GM12891 (cell line): ENCODE data around the gene ADGRB3.
"Not testable (repeated sequence)": the region's sequence is repeated elsewhere in the genome, so short reads cannot be mapped to it uniquely, and the experiment has no call there.

ENCODE experiments used
- DNase-seq: peaks from one replicate; pipeline ENCODE4 v3.0.0; 2011; ENCODE audit warnings: low spot score; ENCODE audit not compliant: insufficient read length
- FAIRE-seq: peaks from 2 replicates; lab custom pipeline; 2011; peaks lifted over from hg19 to GRCh38; lab: Jason Lieb, UNC
- PAX5 ChIP-seq: IDR thresholded peaks from 2 replicates; pipeline ENCODE4 v1.6.1; 2011; ENCODE audit warnings: low read length, moderate library complexity, mild to moderate bottlenecking; ENCODE audit not compliant: insufficient read depth, severe bottlenecking
- POLR2A ChIP-seq: IDR thresholded peaks from 2 replicates; pipeline ENCODE4 v1.6.1; 2011; ENCODE audit warnings: low read depth, low read length, control low read depth
- POLR2AphosphoS5 ChIP-seq: IDR thresholded peaks from 2 replicates; pipeline ENCODE4 v1.6.1; 2011; ENCODE audit warnings: low read depth, low read length, control low read depth
- POU2F2 ChIP-seq: IDR thresholded peaks from 2 replicates; pipeline ENCODE4 v1.6.1; 2011; ENCODE audit warnings: low read depth, mild to moderate bottlenecking, control low read depth, low read length, moderate library complexity
- SPI1 ChIP-seq: IDR thresholded peaks from 2 replicates; pipeline ENCODE4 v1.6.1; 2011; ENCODE audit warnings: low read depth, low read length, control low read depth
- TAF1 ChIP-seq: IDR thresholded peaks from 2 replicates; pipeline ENCODE4 v1.6.1; 2011; ENCODE audit warnings: low read depth, low read length, control low read depth

Gene ADGRB3

DNA sequence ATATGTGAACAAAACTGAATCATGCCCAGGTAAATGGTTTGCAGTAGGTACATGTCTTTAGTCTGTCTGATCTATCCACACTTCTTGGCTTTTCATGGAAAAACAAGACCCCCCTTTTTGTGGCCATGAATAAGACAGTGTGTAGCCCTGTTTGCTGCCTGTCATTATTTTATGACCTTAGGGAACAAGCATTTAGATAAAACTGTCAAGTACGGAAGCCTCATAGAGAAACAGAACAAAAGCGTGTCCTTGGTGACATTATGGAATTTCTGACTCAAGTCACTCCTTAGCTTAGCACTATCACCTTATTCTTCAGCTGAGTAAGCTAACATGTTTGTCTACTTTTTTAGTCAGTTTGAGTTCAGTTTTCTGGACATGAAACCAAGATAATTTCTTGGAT is 476.2 kb downstream of the ADGRB3 start:
- no peak for TF ChIP-seq PAX5
- TF ChIP-seq SPI1 = no peak
- TF ChIP-seq POLR2A = no peak
- TF ChIP-seq POU2F2 = no peak
- no peak for TF ChIP-seq POLR2AphosphoS5
- TF ChIP-seq TAF1 = no peak
- no peak for DNase-seq
- no peak for FAIRE-seq

DNA sequence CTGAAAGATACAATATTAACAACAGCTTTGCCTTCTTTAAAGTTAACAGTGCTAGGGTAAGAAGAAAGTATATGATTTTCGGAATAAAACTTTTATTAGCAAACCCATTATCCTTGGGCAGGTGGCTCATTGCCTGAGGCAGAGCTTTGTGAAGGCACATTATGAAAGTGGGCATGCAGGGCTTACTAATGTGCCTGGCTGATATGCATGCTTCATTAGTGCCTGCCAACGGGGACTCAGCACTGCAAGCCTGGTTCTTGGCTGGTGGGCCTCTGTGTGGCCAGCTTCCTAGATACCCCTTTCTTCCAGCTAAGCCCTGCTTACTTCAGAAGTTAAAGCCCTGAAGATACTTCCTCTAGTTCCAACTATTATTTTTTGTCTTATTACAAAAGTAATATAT is 481.6 kb downstream of the ADGRB3 start:
- DNase-seq (no peak), FAIRE-seq (no peak)
- no peak for TF ChIP-seq POU2F2
- no peak for TF ChIP-seq SPI1

DNA sequence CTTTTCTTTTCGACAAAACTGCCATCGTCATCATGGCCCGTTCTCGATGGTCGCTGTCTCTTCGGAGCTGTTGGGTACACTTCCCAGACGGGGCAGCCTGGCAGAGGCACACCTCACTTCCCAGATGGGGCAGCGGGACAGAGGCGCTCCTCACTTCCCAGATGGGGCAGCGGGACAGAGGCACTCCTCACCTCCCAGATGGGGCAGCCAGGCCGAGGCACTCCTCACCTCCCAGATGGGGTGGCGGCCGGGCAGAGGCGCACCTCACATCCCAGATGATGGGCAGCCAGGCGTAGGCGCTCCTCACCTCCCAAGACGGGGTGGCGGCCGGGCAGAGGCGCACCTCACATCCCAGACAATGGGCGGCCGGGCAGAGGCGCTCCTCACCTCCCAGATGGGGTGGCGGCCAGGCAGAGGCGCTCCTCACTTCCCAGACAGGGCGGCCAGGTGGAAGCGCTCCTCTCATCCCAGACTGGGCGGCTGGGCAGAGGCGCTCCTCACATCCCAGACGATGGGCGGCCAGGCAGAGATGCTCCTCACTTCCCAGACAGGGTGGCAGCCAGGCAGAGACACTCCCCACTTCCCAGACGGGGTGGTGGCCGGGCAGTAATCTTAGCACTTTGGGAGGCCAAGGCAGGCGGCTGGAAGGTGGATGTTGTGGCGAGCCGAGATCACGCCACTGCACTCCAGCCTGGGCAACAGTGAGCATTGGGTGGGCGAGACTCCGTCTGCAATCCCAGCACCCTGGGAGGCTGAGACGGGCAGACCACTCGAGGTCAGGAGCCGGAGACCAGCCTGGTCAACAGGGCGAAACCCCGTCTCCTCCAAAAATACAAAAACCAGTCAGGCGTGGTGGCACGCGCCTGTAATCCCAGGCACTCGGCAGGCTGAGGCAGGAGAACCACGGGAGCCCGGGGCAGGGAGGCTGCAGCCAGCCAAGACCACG is 486.7 kb downstream of the ADGRB3 start:
- not testable (repeated sequence) for DNase-seq, FAIRE-seq

DNA sequence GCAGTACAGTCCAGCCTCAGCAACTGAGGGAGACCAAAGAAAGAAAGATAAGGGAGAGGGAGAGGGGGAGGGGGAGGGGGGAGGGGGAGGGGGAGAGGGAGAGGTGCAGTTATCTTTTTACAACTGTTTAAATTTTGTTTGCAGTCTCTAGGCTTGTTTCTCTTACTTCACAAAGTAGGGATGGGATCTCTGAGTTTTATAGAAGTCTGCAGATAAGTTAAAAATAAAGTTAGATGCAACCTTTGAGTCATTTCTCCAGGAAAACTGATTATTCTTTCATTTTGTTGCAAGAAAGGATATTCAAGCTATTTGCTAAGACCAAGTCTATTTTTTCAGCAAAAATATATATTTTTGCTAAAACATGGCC is 487.3 kb downstream of the ADGRB3 start:
- no peak for TF ChIP-seq POLR2AphosphoS5
- no peak for TF ChIP-seq TAF1
- TF ChIP-seq SPI1 = no peak
- no peak for TF ChIP-seq POLR2A
- TF ChIP-seq POU2F2 = no peak
- no peak for TF ChIP-seq PAX5
- FAIRE-seq (no peak), DNase-seq (no peak)

DNA sequence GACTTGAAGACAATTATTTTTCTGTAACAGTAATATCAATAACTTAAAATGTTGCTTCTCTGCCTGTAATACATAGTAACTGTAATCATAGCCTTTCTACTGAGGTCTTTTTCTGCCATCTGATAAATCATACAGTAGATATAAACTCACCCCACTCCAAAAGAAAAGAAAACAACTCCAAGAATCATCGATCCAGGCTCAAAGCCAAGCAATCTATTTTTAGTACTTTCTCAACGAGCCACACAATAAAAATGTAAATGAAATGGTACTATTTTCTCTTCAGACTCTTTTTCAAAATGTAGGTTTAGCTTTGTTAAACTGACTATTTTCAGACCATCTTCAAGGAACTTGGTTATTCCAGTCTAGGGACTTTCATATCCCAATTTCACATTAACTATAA is 493.3 kb downstream of the ADGRB3 start:
- no peak for TF ChIP-seq POLR2A
- no peak for TF ChIP-seq PAX5
- no peak for TF ChIP-seq POU2F2
- no peak for TF ChIP-seq SPI1
- no peak for TF ChIP-seq POLR2AphosphoS5
- no peak for TF ChIP-seq TAF1
- DNase-seq (no peak), FAIRE-seq (no peak)

DNA sequence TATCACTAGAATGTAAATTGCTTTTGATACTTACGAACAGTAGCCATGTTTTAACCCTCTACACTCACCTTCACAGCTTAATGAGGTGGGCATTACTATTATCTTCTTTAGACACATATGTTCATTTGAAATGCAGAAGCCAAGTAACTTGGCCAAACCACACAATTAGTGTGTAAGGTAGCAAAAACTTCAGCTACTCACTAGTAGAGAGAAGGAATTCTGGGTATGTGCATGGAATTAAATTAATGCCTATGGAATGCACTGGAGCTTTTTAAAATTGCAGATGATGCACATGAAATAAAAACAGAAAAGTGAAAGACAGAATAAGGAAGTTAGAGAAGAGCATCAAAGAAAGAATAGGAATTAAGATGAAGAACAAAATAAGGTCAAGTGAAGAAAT is 494.0 kb downstream of the ADGRB3 start:
- TF ChIP-seq SPI1 (no peak), POLR2AphosphoS5 (no peak), POU2F2 (no peak), TAF1 (no peak), POLR2A (no peak), PAX5 (no peak)
- FAIRE-seq = no peak
- no peak for DNase-seq

DNA sequence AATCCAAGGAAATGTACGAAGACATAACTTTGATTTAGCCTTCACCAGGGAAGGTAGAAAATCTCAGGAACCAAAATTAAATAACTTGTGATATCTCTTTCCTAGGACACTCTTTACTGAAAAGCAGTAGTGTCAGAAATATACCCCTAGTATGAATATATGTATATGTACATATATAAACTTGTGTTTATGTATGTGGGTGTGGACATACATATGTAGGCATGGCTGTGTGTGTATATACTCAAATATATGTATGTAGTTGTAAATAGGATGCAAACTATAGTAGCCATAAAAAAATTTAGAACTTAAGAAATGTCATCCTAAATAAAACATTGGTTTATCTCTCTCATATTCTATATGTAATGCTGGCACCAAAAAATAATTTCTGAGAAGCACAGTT is 500.8 kb downstream of the ADGRB3 start:
- FAIRE-seq (no peak), DNase-seq (no peak)
- TF ChIP-seq TAF1 (no peak), POLR2A (no peak), POU2F2 (no peak), SPI1 (no peak), POLR2AphosphoS5 (no peak), PAX5 (no peak)

DNA sequence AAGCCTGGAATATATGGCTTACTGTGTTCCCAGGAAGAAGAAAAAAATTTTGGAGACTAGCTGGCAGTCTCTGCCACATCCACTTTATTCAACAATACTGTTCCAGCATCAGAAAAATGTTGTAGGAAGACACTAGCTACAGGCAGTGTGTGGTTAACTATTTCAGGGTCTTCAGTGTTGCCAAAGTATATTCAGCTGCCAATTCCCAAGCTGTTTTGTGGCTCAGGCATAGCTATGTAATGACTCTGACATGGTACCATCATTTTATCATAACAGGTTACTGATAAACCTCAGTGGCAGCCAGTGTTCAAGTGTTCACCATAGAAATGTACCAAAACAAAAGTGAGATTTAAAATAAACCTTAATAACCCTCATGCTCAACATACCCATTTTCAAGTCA is 503.1 kb downstream of the ADGRB3 start:
- FAIRE-seq = no peak
- DNase-seq = no peak
- no peak for TF ChIP-seq POU2F2
- TF ChIP-seq POLR2AphosphoS5 = no peak
- no peak for TF ChIP-seq PAX5
- TF ChIP-seq SPI1 = no peak
- no peak for TF ChIP-seq POLR2A
- no peak for TF ChIP-seq TAF1

DNA sequence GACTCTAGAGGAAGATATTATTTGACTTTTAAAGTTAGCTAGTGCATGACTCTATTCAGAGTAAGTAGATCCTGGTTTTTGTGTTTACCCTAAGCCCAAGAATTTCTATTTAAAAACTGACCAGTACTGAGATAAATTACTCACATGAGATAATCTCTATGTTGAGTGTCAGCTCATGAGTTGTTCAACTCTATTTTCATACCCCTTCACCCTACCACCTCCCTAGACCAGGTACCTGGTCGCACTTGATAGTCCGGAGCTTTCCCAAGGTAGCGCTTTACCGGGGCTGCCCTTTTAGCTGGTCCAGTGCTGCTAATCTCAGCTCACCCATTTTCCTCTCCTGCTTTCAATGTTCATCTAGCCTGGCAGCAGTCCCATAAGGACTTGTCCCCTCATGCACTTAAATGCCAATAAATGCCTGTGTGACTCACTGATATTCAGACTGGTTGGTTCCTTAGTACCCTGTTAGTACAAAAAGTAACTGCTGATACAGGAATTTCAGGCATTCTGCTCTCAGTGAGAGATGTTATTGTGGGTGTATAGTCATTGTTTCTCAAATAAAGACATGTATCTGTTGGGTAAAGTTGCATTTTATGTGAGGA is 503.9 kb downstream of the ADGRB3 start:
- DNase-seq (no peak), FAIRE-seq (no peak)
- TF ChIP-seq TAF1 (no peak), SPI1 (no peak), POLR2AphosphoS5 (no peak), POU2F2 (no peak), POLR2A (no peak), PAX5 (no peak)

DNA sequence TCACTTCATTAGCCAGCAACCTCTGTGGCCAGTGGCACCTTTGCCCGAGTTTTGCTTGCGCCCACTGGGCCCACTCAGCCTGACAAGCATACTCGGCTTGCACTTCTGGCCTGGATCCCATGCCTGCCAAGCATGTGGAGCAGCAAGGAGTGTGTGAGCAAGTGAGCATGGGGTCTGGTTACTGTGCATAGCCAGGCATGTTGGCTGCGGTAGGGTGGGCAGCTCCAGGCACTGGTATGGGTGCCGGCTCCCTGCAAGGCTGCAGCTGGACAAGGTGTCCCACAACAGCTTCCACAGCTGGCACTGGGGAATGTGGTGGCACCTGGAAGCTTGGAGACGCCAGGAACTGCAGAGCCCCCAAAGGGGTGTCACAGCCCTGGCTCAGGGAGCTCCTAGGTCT is 510.0 kb downstream of the ADGRB3 start:
- DNase-seq = no peak
- TF ChIP-seq POLR2AphosphoS5 = no peak
- no peak for TF ChIP-seq POU2F2
- no peak for TF ChIP-seq POLR2A
- TF ChIP-seq TAF1 = no peak
- FAIRE-seq = no peak

DNA sequence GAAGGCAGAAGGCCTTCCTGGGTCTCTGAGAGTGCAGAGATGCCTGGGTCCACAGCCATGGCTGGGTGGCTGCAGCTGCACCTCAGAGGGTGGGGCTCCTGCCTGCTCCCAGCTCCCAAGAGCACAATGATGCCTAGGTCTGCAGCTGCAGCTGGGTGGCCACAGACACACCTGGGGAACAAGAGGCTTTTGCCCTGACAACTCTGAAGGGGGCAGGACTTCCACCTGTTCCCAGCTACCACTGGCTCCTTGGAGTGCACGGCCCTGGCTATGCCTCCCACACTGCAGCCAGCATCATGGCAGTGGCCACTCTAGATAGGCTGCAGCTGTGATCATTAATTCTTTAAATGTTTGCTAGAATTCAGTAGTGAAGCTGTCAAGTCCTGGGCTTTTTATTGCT is 511.3 kb downstream of the ADGRB3 start:
- FAIRE-seq = no peak
- TF ChIP-seq PAX5 (no peak), SPI1 (no peak), POU2F2 (no peak), POLR2AphosphoS5 (no peak), POLR2A (no peak), TAF1 (no peak)
- DNase-seq = no peak
